H9 (cell line): ENCODE data around the gene ARID2. TPM values are rescaled to one million over a fixed set of nuclear protein-coding genes. Genes with fewer than 3 reads are reported as not detected.

Experiments used
- DNase-seq: peaks from one replicate; pipeline ENCODE4 v3.0.0-alpha.2; 2017
- H2AFZ ChIP-seq: one replicate; pipeline ENCODE4 v1.6.1; 2013; ENCODE audit warnings: mild to moderate bottlenecking, low read length, control low read depth, moderate library complexity
- H2AK5ac ChIP-seq: 2 replicates; pipeline ENCODE4 v1.6.1; 2013; ENCODE audit warnings: low read length, control low read depth, mixed read lengths; ENCODE audit not compliant: insufficient read length
- H2BK120ac ChIP-seq: one replicate; pipeline ENCODE4 v1.6.1; 2013; ENCODE audit warnings: low read depth, mild to moderate bottlenecking, low read length, control low read depth, inconsistent platforms; ENCODE audit not compliant: poor library complexity, severe bottlenecking
- H2BK12ac ChIP-seq: 2 replicates; pipeline ENCODE4 v1.6.1; 2013; ENCODE audit warnings: low read length, control low read depth, mixed read lengths, low read depth; ENCODE audit not compliant: insufficient read length
- H2BK15ac ChIP-seq: 2 replicates; pipeline ENCODE4 v1.6.1; 2013; ENCODE audit warnings: low read depth, low read length, control low read depth
- H2BK20ac ChIP-seq: one replicate; pipeline ENCODE4 v1.6.1; 2013; ENCODE audit warnings: low read depth, mild to moderate bottlenecking, low read length, control low read depth, inconsistent platforms; ENCODE audit not compliant: poor library complexity, severe bottlenecking
- H2BK5ac ChIP-seq: 2 replicates; pipeline ENCODE4 v1.6.1; 2013; ENCODE audit warnings: low read length, control low read depth, mixed read lengths; ENCODE audit not compliant: insufficient read length
- H3K14ac ChIP-seq: 2 replicates; pipeline ENCODE4 v1.6.1; 2013; ENCODE audit warnings: low read length, control low read depth; ENCODE audit not compliant: insufficient read depth
- H3K18ac ChIP-seq: 2 replicates; pipeline ENCODE4 v1.6.1; 2013; ENCODE audit warnings: low read depth, mild to moderate bottlenecking, mixed read lengths, low read length, control low read depth; ENCODE audit not compliant: insufficient read length
- H3K23ac ChIP-seq: 2 replicates; pipeline ENCODE4 v1.6.1; 2013; ENCODE audit warnings: low read length, control low read depth, mixed read lengths, low read depth; ENCODE audit not compliant: insufficient read length
- H3K23me2 ChIP-seq: 2 replicates; pipeline ENCODE4 v1.6.1; 2013; ENCODE audit warnings: low read depth, mild to moderate bottlenecking, mixed read lengths, low read length, control low read depth; ENCODE audit not compliant: insufficient read length, poor library complexity, severe bottlenecking
- H3K27ac ChIP-seq: 2 replicates; pipeline ENCODE4 v1.5.1; 2013; ENCODE audit warnings: low read length, control low read depth, mixed read lengths, low read depth; ENCODE audit not compliant: insufficient read length
- H3K27me3 ChIP-seq: 2 replicates; pipeline ENCODE4 v1.6.1; 2013; ENCODE audit warnings: low read length, control low read depth, inconsistent platforms; ENCODE audit not compliant: insufficient read depth
- H3K4ac ChIP-seq: 2 replicates; pipeline ENCODE4 v1.6.1; 2013; ENCODE audit warnings: low read depth, mild to moderate bottlenecking, control low read depth, inconsistent platforms, low read length, moderate library complexity
- H3K4me1 ChIP-seq: 2 replicates; pipeline ENCODE4 v1.6.1; 2013; ENCODE audit warnings: low read length, control low read depth, inconsistent platforms; ENCODE audit not compliant: insufficient read depth
- H3K4me2 ChIP-seq: 2 replicates; pipeline ENCODE4 v1.6.1; 2013; ENCODE audit warnings: low read length, control low read depth, mixed read lengths; ENCODE audit not compliant: insufficient read length, insufficient read depth
- H3K56ac ChIP-seq: 2 replicates; pipeline ENCODE4 v1.6.1; 2013; ENCODE audit warnings: low read depth, mild to moderate bottlenecking, mixed read lengths, low read length, control low read depth; ENCODE audit not compliant: insufficient read length
- H3K79me1 ChIP-seq: 2 replicates; pipeline ENCODE4 v1.6.1; 2013; ENCODE audit warnings: low read depth, mild to moderate bottlenecking, moderate library complexity, low read length, control low read depth, inconsistent platforms; ENCODE audit not compliant: insufficient read depth, poor library complexity, severe bottlenecking
- H3K79me2 ChIP-seq: 2 replicates; pipeline ENCODE4 v1.6.1; 2013; ENCODE audit warnings: low read length, control low read depth, inconsistent platforms; ENCODE audit not compliant: insufficient read depth
- H3K9ac ChIP-seq: 2 replicates; pipeline ENCODE4 v1.6.1; 2013; ENCODE audit warnings: low read length, control low read depth, mixed read lengths; ENCODE audit not compliant: insufficient read length; ENCODE audit errors: extremely low read depth
- H3K9me3 ChIP-seq: one replicate; pipeline ENCODE4 v1.6.1; 2013; ENCODE audit warnings: low read depth, low read length, inconsistent platforms; ENCODE audit not compliant: control insufficient read depth
- H3T11ph ChIP-seq: one replicate; pipeline ENCODE4 v1.6.1; 2013; ENCODE audit warnings: mild to moderate bottlenecking, low read length, control low read depth, inconsistent platforms
- H4K20me1 ChIP-seq: one replicate; pipeline ENCODE4 v1.6.1; 2013; ENCODE audit not compliant: control insufficient read depth, insufficient read length, insufficient read depth
- H4K5ac ChIP-seq: 2 replicates; pipeline ENCODE4 v1.6.1; 2013; ENCODE audit warnings: low read depth, mild to moderate bottlenecking, mixed read lengths, low read length, control low read depth; ENCODE audit not compliant: insufficient read length
- H4K8ac ChIP-seq: replicated peaks from 2 replicates; pipeline ENCODE4 v1.6.1; 2013; ENCODE audit warnings: low read length, control low read depth, mixed read lengths, low read depth; ENCODE audit not compliant: insufficient read length
- H4K91ac ChIP-seq: 2 replicates; pipeline ENCODE4 v1.6.1; 2013; ENCODE audit warnings: low read depth, mild to moderate bottlenecking, moderate library complexity, mixed read lengths, low read length, control low read depth; ENCODE audit not compliant: insufficient read length
- H3K27ac Mint-ChIP-seq, 3 experiments: 2 replicates in 2 of 3; 3 replicates in 1 of 3; pipeline ENCODE4 v1.8.0; 2020 to 2021; ENCODE audit warnings: mixed read lengths in 3 of 3, mild to moderate bottlenecking in 1 of 3, moderate library complexity in 1 of 3
- H3K27me3 Mint-ChIP-seq: 2 replicates; pipeline ENCODE4 v1.8.0; 2021; ENCODE audit warnings: low read depth, mild to moderate bottlenecking, moderate library complexity, mixed read lengths
- H3K36me3 Mint-ChIP-seq, 3 experiments: 2 replicates in 2 of 3; 3 replicates in 1 of 3; pipeline ENCODE4 v1.8.0; 2020 to 2021; ENCODE audit warnings: low read depth in 3 of 3, mixed read lengths in 3 of 3; ENCODE audit not compliant: insufficient read depth in 1 of 3
- H3K4me1 Mint-ChIP-seq, 2 experiments: 2 replicates each; pipeline ENCODE4 v1.8.0; 2020; ENCODE audit warnings: mixed read lengths in 2 of 2
- H3K4me3 Mint-ChIP-seq, 2 experiments: 2 replicates in 1 of 2; 3 replicates in 1 of 2; pipeline ENCODE4 v1.8.0; 2020 to 2021; ENCODE audit warnings: mild to moderate bottlenecking in 2 of 2, mixed read lengths in 2 of 2, moderate library complexity in 1 of 2
- H3K9me3 Mint-ChIP-seq, 2 experiments: 2 replicates in 1 of 2; 3 replicates in 1 of 2; pipeline ENCODE4 v1.8.0; 2020; ENCODE audit warnings: mild to moderate bottlenecking in 2 of 2, mixed read lengths in 2 of 2, moderate library complexity in 1 of 2
- CTCF ChIP-seq: fragments of 200-600 bp; sonication (generic); conservative IDR thresholded peaks from 3 replicates; pipeline ENCODE4 v1.8.0; 2021; ENCODE audit warnings: antibody characterized with exemption, mild to moderate bottlenecking
- WGBS: extraction: QIAGEN DNeasy Blood & Tissue Kit; methylation state at CpG from one replicate; pipeline ENCODE4 v1.1.7; 2013; ENCODE audit warnings: missing lambda C conversion rate, low lambda C conversion rate, mixed read lengths; ENCODE audit not compliant: insufficient read length; ENCODE audit errors: extremely low coverage; 5-methylcytosine and 5-hydroxymethylcytosine counted together
- total RNA-seq: library from RNA; stranded (reverse); gene quantifications from 2 replicates; pipeline ENCODE4 v1.2.1, GENCODE V29; 2021

The ARID2 gene
- total RNA-seq, 1 experiment from 2014 or later, result 63.8 TPM

DNA sequence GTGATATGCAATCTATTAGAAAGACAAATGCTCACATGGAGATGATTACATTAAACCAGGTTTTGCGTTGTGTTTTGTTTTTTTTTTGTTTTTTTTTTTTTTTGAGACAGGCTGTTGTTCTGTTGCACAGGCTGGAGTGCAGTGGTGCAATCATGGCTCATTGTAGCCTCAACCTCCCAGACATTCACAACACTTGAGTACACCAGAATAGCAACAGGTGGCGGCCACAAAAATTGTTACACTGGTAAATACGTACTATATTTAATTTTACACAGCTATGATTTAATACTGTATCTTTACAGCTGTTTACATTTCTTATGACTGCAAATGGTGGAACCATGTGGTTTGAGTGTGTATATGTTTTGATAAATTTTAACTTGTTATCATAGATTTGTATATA, 200.9 kb downstream of the ARID2 start:
- no peak overlapping the region for H3K14ac ChIP-seq
- no peak overlapping the region for H3K9ac ChIP-seq

More for the DNA sequence above, 200.9 kb downstream of the ARID2 start:
- Histone ChIP-seq H2BK5ac (no peak overlapping the region), H3K56ac (no peak overlapping the region), H2AFZ (no peak overlapping the region), H2BK15ac (no peak overlapping the region), H3K4me2 (no peak overlapping the region), H4K91ac (no peak overlapping the region), H2BK120ac (no peak overlapping the region), H3K27me3 (no peaks in the 10 kb centered on the region), H4K20me1 (no peaks in the 10 kb centered on the region), H4K8ac (no peak overlapping the region), H3K4me1 (no peaks in the 10 kb centered on the region), H2BK12ac (no peak overlapping the region), H4K5ac (no peak overlapping the region), H3K27ac (no peak overlapping the region), H3K18ac (no peak overlapping the region), H2AK5ac (no peak overlapping the region), H3K4ac (no peak overlapping the region), H3K79me1 (no peaks in the 10 kb centered on the region), H3T11ph (no peak overlapping the region), H3K23ac (no peak overlapping the region), H3K9me3 (no peaks in the 10 kb centered on the region), H3K23me2 (no peaks in the 10 kb centered on the region), H3K79me2 (no peaks in the 10 kb centered on the region), H2BK20ac (no peak overlapping the region)
- WGBS, result no CpG with 5 or more reads among the region's 3 CpGs
- no peak for TF ChIP-seq CTCF
- Mint-ChIP-seq H3K9me3 (no peaks in the 10 kb centered on the region), H3K4me3 (no peak overlapping the region), H3K27me3 (no peaks in the 10 kb centered on the region), H3K36me3 (peaks cover 26 to 49% (median 48%) of the 10 kb centered on the region in 3 experiments; a peak in 6 of 7 replicates), H3K27ac (no peak overlapping the region), H3K4me1 (no peaks in the 10 kb centered on the region)
- DNase-seq, result no peak
